B cell (primary cell): Measurements from ENCODE around the gene NLRP11. TPM values are rescaled to one million over a fixed set of nuclear protein-coding genes. Genes with fewer than 3 reads are reported as not detected.

Experiments
- ATAC-seq: fragments of 200-7000 bp; cut with Tn5 transposase; one replicate; pipeline ENCODE4 v1.10.0; 2021; ENCODE audit warnings: low read depth, mild to moderate bottlenecking, moderate number of reproducible peaks, moderate library complexity
- CTCF ChIA-PET: fragments of 350-600 bp; sonication (Branson Sonifier 250); formaldehyde crosslinking; loops from one replicate; lab custom pipeline; 2021; ENCODE audit warnings: antibody characterized with exemption, inconsistent platforms; lab: Charles Lee
- POLR2A ChIA-PET: fragments of 350-600 bp; sonication (Branson Sonifier 250); formaldehyde crosslinking; loops from one replicate; lab custom pipeline; 2021; ENCODE audit warnings: antibody characterized with exemption; lab: Charles Lee
- DNase-seq: peaks from one replicate; pipeline ENCODE4 v3.0.0; 2013
- H2AFZ ChIP-seq: 2 replicates; pipeline ENCODE4 v1.6.1; 2012; ENCODE audit warnings: mild to moderate bottlenecking, low read depth, low read length; ENCODE audit not compliant: insufficient read depth, poor library complexity, severe bottlenecking
- H3K27ac ChIP-seq, 2 donors: 1 replicate in 1 of 2; 2 replicates in 1 of 2; pipeline ENCODE4 v1.5.1; 2012 to 2013; ENCODE audit warnings: low read length in 2 of 2, mild to moderate bottlenecking in 2 of 2, moderate library complexity in 1 of 2
- H3K27me3 ChIP-seq, 4 experiments: fragments of 200-600 bp in 1 of 4; sonication (generic) in 1 of 4; replicated peaks in 1 of 4; 1 replicate in 2 of 4; 2 replicates in 2 of 4; pipeline versions ENCODE4 v1.6.1 to v1.7.0; 2013 to 2016; ENCODE audit warnings: low read length in 3 of 4, mild to moderate bottlenecking in 2 of 4, mixed read lengths in 1 of 4, moderate library complexity in 1 of 4; ENCODE audit not compliant: insufficient read depth in 4 of 4, control insufficient read depth in 3 of 4; ENCODE audit errors: control extremely low read depth in 1 of 4
- H3K36me3 ChIP-seq, 2 experiments: replicated peaks in 1 of 2; 1 replicate in 1 of 2; 2 replicates in 1 of 2; pipeline versions ENCODE4 v1.6.1 to v1.7.1; 2013; ENCODE audit warnings: low read length in 1 of 2; ENCODE audit not compliant: insufficient read depth in 2 of 2, control insufficient read depth in 1 of 2; ENCODE audit errors: control extremely low read depth in 1 of 2, extremely low read depth in 1 of 2
- H3K4me1 ChIP-seq, 2 donors: fragments of 200-600 bp in 1 of 2; sonication (generic) in 1 of 2; 1 replicate in 1 of 2; 2 replicates in 1 of 2; pipeline versions ENCODE4 v1.5.1 to v1.6.1; 2013 to 2017; ENCODE audit warnings: low read length in 2 of 2; ENCODE audit not compliant: control insufficient read depth in 2 of 2, insufficient read depth in 2 of 2
- H3K4me2 ChIP-seq: replicated peaks from 2 replicates; pipeline ENCODE3; 2012; ENCODE audit warnings: mild to moderate bottlenecking, low read depth, low read length; ENCODE audit not compliant: poor library complexity, severe bottlenecking
- H3K4me3 ChIP-seq, 5 experiments: fragments of 200-600 bp in 1 of 5; sonication (generic) in 1 of 5; 1 replicate in 3 of 5; 2 replicates in 2 of 5; pipeline versions ENCODE4 v1.5.1 to v1.7.0; 2011 to 2016; ENCODE audit warnings: low read length in 4 of 5, mild to moderate bottlenecking in 4 of 5, low read depth in 2 of 5, control low read depth in 1 of 5, moderate library complexity in 1 of 5; ENCODE audit not compliant: insufficient read depth in 1 of 5; ENCODE audit errors: control extremely low read depth in 1 of 5, extremely low read depth in 1 of 5
- H3K79me2 ChIP-seq: fragments of 200-600 bp; sonication (generic); one replicate; pipeline ENCODE4 v1.6.0; 2016; ENCODE audit warnings: low read length; ENCODE audit not compliant: control insufficient read depth, insufficient read depth
- H3K9ac ChIP-seq: fragments of 200-600 bp; sonication (generic); 2 replicates; pipeline ENCODE4 v1.6.1; 2017; ENCODE audit warnings: mild to moderate bottlenecking, low read length, moderate library complexity
- H3K9me3 ChIP-seq, 3 donors: one replicate each; pipeline versions ENCODE4 v1.6.1 to v1.7.1; 2013; ENCODE audit warnings: low read length in 2 of 3; ENCODE audit not compliant: control insufficient read depth in 2 of 3, insufficient read depth in 1 of 3; ENCODE audit errors: control extremely low read depth in 1 of 3
- H4K20me1 ChIP-seq: 2 replicates; pipeline ENCODE4 v1.6.0; 2012; ENCODE audit warnings: mild to moderate bottlenecking, low read length; ENCODE audit not compliant: insufficient read depth, control insufficient read depth, poor library complexity, severe bottlenecking
- H3K27ac Mint-ChIP-seq: one replicate; pipeline ENCODE4 v1.8.0; 2021; ENCODE audit warnings: mixed read lengths
- H3K27me3 Mint-ChIP-seq: one replicate; pipeline ENCODE4 v1.8.0; 2021; ENCODE audit warnings: mixed read lengths
- H3K4me1 Mint-ChIP-seq: one replicate; pipeline ENCODE4 v1.8.0; 2021; ENCODE audit warnings: mixed read lengths
- H3K4me3 Mint-ChIP-seq: one replicate; pipeline ENCODE4 v1.8.0; 2021; ENCODE audit warnings: mixed read lengths
- H3K9me3 Mint-ChIP-seq: one replicate; pipeline ENCODE4 v1.8.0; 2022; ENCODE audit warnings: mixed read lengths; ENCODE audit not compliant: insufficient read depth
- CTCF ChIP-seq: fragments of 200-600 bp; IDR thresholded peaks from one replicate; pipeline ENCODE4 v1.8.0; 2022; ENCODE audit warnings: antibody characterized with exemption, mild to moderate bottlenecking
- EZH2 ChIP-seq: IDR thresholded peaks from 2 replicates; pipeline ENCODE4 v1.6.1; 2012; ENCODE audit warnings: borderline replicate concordance, low read depth, mild to moderate bottlenecking, moderate library complexity, low read length; ENCODE audit not compliant: insufficient read depth, poor library complexity, severe bottlenecking
- WGBS: methylation state at CpG from one replicate; pipeline ENCODE4 v1.1.5; 2013; ENCODE audit warnings: missing lambda C conversion rate; ENCODE audit not compliant: insufficient coverage; 5-methylcytosine and 5-hydroxymethylcytosine counted together
- intact Hi-C: fragments of 100-400 bp; cut with micrococcal nuclease; formaldehyde crosslinking; loops from one replicate; pipeline ENCODE4 v1.10.0; 2022
- polyA plus RNA-seq: library from polyadenylated mRNA; depleted of rRNA; stranded (reverse); fragments of >200 nt; gene quantifications from 2 replicates; pipeline ENCODE4 v1.2.3, GENCODE V29; 2012
- total RNA-seq, 2 donors: library from RNA; stranded (reverse); fragments of 120-200 nt in 1 of 2; gene quantifications; 1 replicate in 1 of 2; 2 replicates in 1 of 2; pipeline versions ENCODE4 v1.2.3 to v1.2.4, GENCODE V29; 2013 to 2022

NLRP11 gene
- total and polyA plus RNA-seq, 2 donors (not counting 1 experiment from before 2014, with no cell fraction given) = 0.24 TPM; not detected in 1

GRCh38 chr19:55802281-55802680 is 29.5 kb downstream of the NLRP11 start:
- H3K27ac ChIP-seq = no peak overlapping the region
- no peaks in the 10 kb centered on the region for H4K20me1 ChIP-seq
- H3K4me1 Mint-ChIP-seq = peaks cover 10% of the 10 kb centered on the region
- ATAC-seq (no peak), DNase-seq (no peak)
- no peak overlapping the region for H3K4me3 Mint-ChIP-seq
- no peaks in the 10 kb centered on the region for H3K4me1 ChIP-seq
- ChIA-PET CTCF (interaction anchor here (1.1 kb wide), 1 partner anchor 661 kb away, joined by 3 read pairs; no protein-coding TSS in a partner anchor), POLR2A (no interaction called here)
- no peak overlapping the region for H2AFZ ChIP-seq
- no peaks in the 10 kb centered on the region for H3K79me2 ChIP-seq
- H3K9me3 ChIP-seq = peaks cover 0 to 2% (median 0%) of the 10 kb centered on the region in 3 donors
- H3K27me3 Mint-ChIP-seq = peaks cover 12% of the 10 kb centered on the region
- no peaks in the 10 kb centered on the region for H3K36me3 ChIP-seq
- TF ChIP-seq CTCF (no peak), EZH2 (no peak)
- H3K9ac ChIP-seq = no peak overlapping the region
- H3K27me3 ChIP-seq = no peaks in the 10 kb centered on the region
- WGBS = no CpG with 5 or more reads among the region's 2 CpGs
- H3K4me3 ChIP-seq = no peak overlapping the region
- no peak overlapping the region for H3K27ac Mint-ChIP-seq
- H3K9me3 Mint-ChIP-seq = peaks cover 3% of the 10 kb centered on the region
- intact Hi-C loops = no loop called here
- no peak overlapping the region for H3K4me2 ChIP-seq

- peak; percentile 40 for DNase-seq
- no peak overlapping the region for H3K27ac Mint-ChIP-seq
- H3K4me2 ChIP-seq = peak overlapping the region; percentile 6
Measured at GRCh38 chr19:55801416-55801815, 30.4 kb downstream of the NLRP11 start.

More at GRCh38 chr19:55801416-55801815, 30.4 kb downstream of the NLRP11 start:
- no peaks in the 10 kb centered on the region for H3K79me2 ChIP-seq
- ChIA-PET POLR2A (no interaction called here), CTCF (interaction anchor here (1.1 to 2.5 kb wide), 2 partner anchors 8 to 660 kb away, joined by 3 to 7 read pairs; no protein-coding TSS in a partner anchor)
- intact Hi-C loops = no loop called here
- TF ChIP-seq EZH2 (no peak), CTCF (no peak)
- no peak overlapping the region for H3K4me3 Mint-ChIP-seq
- peaks cover 10% of the 10 kb centered on the region for H3K4me1 Mint-ChIP-seq
- 50% methylated on average over 3 of the region's 7 CpGs for WGBS
- H3K9me3 ChIP-seq = peaks cover 0 to 2% (median 0%) of the 10 kb centered on the region in 3 donors
- no peak for ATAC-seq
- H4K20me1 ChIP-seq = no peaks in the 10 kb centered on the region
- H3K4me3 ChIP-seq = no peak overlapping the region
- H3K36me3 ChIP-seq = no peaks in the 10 kb centered on the region
- H3K27me3 Mint-ChIP-seq = peaks cover 8% of the 10 kb centered on the region
- H3K27me3 ChIP-seq = no peaks in the 10 kb centered on the region
- peak overlapping the region; percentile 19 for H2AFZ ChIP-seq
- H3K9me3 Mint-ChIP-seq = peaks cover 3% of the 10 kb centered on the region
- no peak overlapping the region for H3K27ac ChIP-seq
- no peak overlapping the region for H3K9ac ChIP-seq
- no peaks in the 10 kb centered on the region for H3K4me1 ChIP-seq
